ENCODE data around the gene CAMK1D.

DNA sequence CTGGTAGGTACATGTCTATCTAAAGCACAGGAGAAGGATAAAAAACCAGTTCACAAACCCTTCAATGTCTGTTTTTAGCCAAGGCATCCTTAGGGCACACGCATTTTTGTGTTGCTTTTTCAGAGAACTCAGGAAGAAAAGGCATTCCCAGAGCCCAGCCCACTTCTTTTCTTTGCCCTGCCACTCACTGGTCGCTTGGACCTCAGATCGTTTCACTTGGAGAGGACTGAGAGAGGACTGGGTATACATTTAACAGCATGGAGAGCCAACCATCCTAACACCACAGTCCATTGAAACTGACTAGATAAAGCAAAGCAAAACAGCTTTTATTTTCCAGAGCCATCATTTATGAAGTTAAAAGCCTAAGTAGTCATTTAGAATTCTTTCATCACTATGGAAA, 194.2 kb downstream of the CAMK1D start:
- TF ChIP-seq PPARA (CRISPR knock-in tag; IDR thresholded peaks at IDR 0.05; ENCODE audit: borderline replicate concordance) (no peak), ZFP30 (CRISPR knock-in tag; IDR thresholded peaks at IDR 0.05) (no peak), ZFP3 (CRISPR knock-in tag; IDR thresholded peaks at IDR 0.05) (no peak), ZC3H10 (CRISPR knock-in tag; IDR thresholded peaks at IDR 0.05) (no peak), CREB5 (CRISPR knock-in tag; IDR thresholded peaks at IDR 0.05; ENCODE audit: low read depth) (no peak), ZNF8 (CRISPR knock-in tag; IDR thresholded peaks at IDR 0.05) (no peak)

All from SK-N-SH treated with all-trans-retinoic acid at 6 μM for 48 hours (cell line).